ENCODE data around the gene NUTM1.

Gene NUTM1

GRCh38 chr15:34304613-34305012 lies 38.5 kb upstream of the NUTM1 start:
- Histone ChIP-seq H3K9me3 (ENCODE audit: insufficient read depth, low read length) (no peaks in the 10 kb centered on the region), H3K4me1 (ENCODE audit: low read length) (no peaks in the 10 kb centered on the region), H3K27me3 (ENCODE audit: low read depth, low read length) (no peaks in the 10 kb centered on the region), H3K4me2 (ENCODE audit: low read length) (no peak overlapping the region), H3K79me2 (ENCODE audit: low read length) (no peaks in the 10 kb centered on the region), H2AFZ (ENCODE audit: low read depth, low read length) (no peak overlapping the region), H3K36me3 (replicated peaks; ENCODE audit: low read depth, low read length) (no peaks in the 10 kb centered on the region), H4K20me1 (ENCODE audit: insufficient read depth, low read length) (no peaks in the 10 kb centered on the region), H3K27ac (ENCODE audit: low read length) (no peak overlapping the region), H3K9ac (ENCODE audit: low read length) (no peak overlapping the region), H3K4me3 (ENCODE audit: low read length) (no peak overlapping the region)
- TF ChIP-seq EZH2phosphoT487 (IDR thresholded peaks at IDR 0.05; ENCODE audit: low read depth) (no peak), CTCF (IDR thresholded peaks at IDR 0.05; ENCODE audit: low read depth, low read length) (no peak)

GRCh38 chr15:34311563-34311962 lies 31.6 kb upstream of the NUTM1 start:
- Histone ChIP-seq H3K36me3 (replicated peaks; ENCODE audit: low read depth, low read length) (no peaks in the 10 kb centered on the region), H3K4me3 (ENCODE audit: low read length) (no peak overlapping the region), H2AFZ (ENCODE audit: low read depth, low read length) (no peak overlapping the region), H3K9ac (ENCODE audit: low read length) (no peak overlapping the region), H3K4me1 (ENCODE audit: low read length) (no peaks in the 10 kb centered on the region), H3K9me3 (ENCODE audit: insufficient read depth, low read length) (no peaks in the 10 kb centered on the region), H3K27me3 (ENCODE audit: low read depth, low read length) (no peaks in the 10 kb centered on the region), H3K27ac (ENCODE audit: low read length) (no peak overlapping the region), H3K79me2 (ENCODE audit: low read length) (no peaks in the 10 kb centered on the region), H3K4me2 (ENCODE audit: low read length) (no peak overlapping the region), H4K20me1 (ENCODE audit: insufficient read depth, low read length) (no peaks in the 10 kb centered on the region)
- TF ChIP-seq CTCF (IDR thresholded peaks at IDR 0.05; ENCODE audit: low read depth, low read length) (no peak), EZH2phosphoT487 (IDR thresholded peaks at IDR 0.05; ENCODE audit: low read depth) (no peak)

GRCh38 chr15:34314491-34315490 lies 28.3 kb upstream of the NUTM1 start:
- no peaks in the 10 kb centered on the region for H3K79me2 ChIP-seq (ENCODE audit: low read length)
- H3K4me3 ChIP-seq (ENCODE audit: low read length), result no peak overlapping the region
- H3K4me1 ChIP-seq (ENCODE audit: low read length), result 0 out of 2 replicates have a peak, but pooled peaks cover 4% of the 10 kb centered on the region
- TF ChIP-seq CTCF (IDR thresholded peaks at IDR 0.05; ENCODE audit: low read depth, low read length), result no peak
- H3K36me3 ChIP-seq (replicated peaks; ENCODE audit: low read depth, low read length), result no peaks in the 10 kb centered on the region
- no peak overlapping the region for H3K4me2 ChIP-seq (ENCODE audit: low read length)
- H3K9ac ChIP-seq (ENCODE audit: low read length), result no peak overlapping the region
- H3K9me3 ChIP-seq (ENCODE audit: insufficient read depth, low read length), result no peaks in the 10 kb centered on the region
- no peak overlapping the region for H3K27ac ChIP-seq (ENCODE audit: low read length)
- H2AFZ ChIP-seq (ENCODE audit: low read depth, low read length), result no peak overlapping the region
- no peaks in the 10 kb centered on the region for H4K20me1 ChIP-seq (ENCODE audit: insufficient read depth, low read length)
- no peaks in the 10 kb centered on the region for H3K27me3 ChIP-seq (ENCODE audit: low read depth, low read length)

GRCh38 chr15:34318277-34319079 lies 24.6 kb upstream of the NUTM1 start:
- peak overlapping the region; percentile 74 for H3K4me3 ChIP-seq (ENCODE audit: low read length)
- no peak overlapping the region for H3K27ac ChIP-seq (ENCODE audit: low read length)
- H2AFZ ChIP-seq (ENCODE audit: low read depth, low read length), result peak overlapping the region; percentile 66
- H3K4me2 ChIP-seq (ENCODE audit: low read length), result peak overlapping the region; percentile 48
- peak overlapping the region; percentile 20 for H3K9ac ChIP-seq (ENCODE audit: low read length)
- no peaks in the 10 kb centered on the region for H3K79me2 ChIP-seq (ENCODE audit: low read length)
- no peaks in the 10 kb centered on the region for H3K9me3 ChIP-seq (ENCODE audit: insufficient read depth, low read length)
- TF ChIP-seq CTCF (IDR thresholded peaks at IDR 0.05; ENCODE audit: low read depth, low read length) (no peak), EZH2phosphoT487 (IDR thresholded peaks at IDR 0.05; ENCODE audit: low read depth) (no peak)
- H3K36me3 ChIP-seq (replicated peaks; ENCODE audit: low read depth, low read length), result no peaks in the 10 kb centered on the region
- 0 out of 2 replicates have a peak, but pooled peaks cover 4% of the 10 kb centered on the region for H3K4me1 ChIP-seq (ENCODE audit: low read length)
- no peaks in the 10 kb centered on the region for H3K27me3 ChIP-seq (ENCODE audit: low read depth, low read length)
- no peaks in the 10 kb centered on the region for H4K20me1 ChIP-seq (ENCODE audit: insufficient read depth, low read length)

Data from OCI-LY3 (cell line).